ENCODE results near the gene IFNA6. TPM values are rescaled to one million over a fixed set of nuclear protein-coding genes. Genes with fewer than 3 reads are reported as not detected.
A peak's percentile ranks its signal among the peaks of the same experiment; 100 is the strongest.
"Not testable (repeated sequence)": the region's sequence is repeated elsewhere in the genome, so short reads cannot be mapped to it uniquely, and the experiment has no call there.

The IFNA6 gene
- total RNA-seq = not detected

GRCh38 chr9:21350787-21351186 lies at the start of gene IFNA6:
Gene IFNA6, minus strand, starts transcription at chr9:21350887. Its CDS starts 0 bp downstream, at chr9:21350887.
- POLR2A ChIA-PET = no interaction called here

GRCh38 chr9:21399956-21400355 lies 49.3 kb upstream of the IFNA6 start:
- CTCF ChIA-PET = no interaction called here
- Mint-ChIP-seq H3K4me1 (peaks cover 11% of the 10 kb centered on the region), H3K9me3 (no peaks in the 10 kb centered on the region), H3K27me3 (peaks cover 66% of the 10 kb centered on the region), H3K36me3 (ENCODE audit: low read depth) (no peaks in the 10 kb centered on the region), H3K4me3 (no peak overlapping the region), H3K27ac (no peak overlapping the region)
- POLR2A ChIA-PET = no interaction called here
- no peak for DNase-seq

More at GRCh38 chr9:21350787-21351186, at the start of gene IFNA6:
- no peaks in the 10 kb centered on the region for H3K4me1 Mint-ChIP-seq
- no peak within 1 kb of the TSS for H3K4me3 Mint-ChIP-seq
- CTCF ChIA-PET = no interaction called here
- H3K27me3 Mint-ChIP-seq = peaks cover 54% of the 10 kb centered on the region
- DNase-seq = no peak
- peaks cover 6% of the 10 kb centered on the region for H3K36me3 Mint-ChIP-seq (ENCODE audit: low read depth)
- H3K9me3 Mint-ChIP-seq = peaks cover 3% of the 10 kb centered on the region
- H3K27ac Mint-ChIP-seq = no peak within 1 kb of the TSS

GRCh38 chr9:21398955-21399489 lies 48.3 kb upstream of the IFNA6 start:
- CTCF ChIA-PET = interaction anchor here (1.4 to 1.7 kb wide), 2 partner anchors 72 to 74 kb away, joined by 3 to 8 read pairs; no protein-coding TSS in a partner anchor
- POLR2A ChIA-PET = no interaction called here
- no peak for DNase-seq
- Mint-ChIP-seq H3K27ac (no peak overlapping the region), H3K9me3 (no peaks in the 10 kb centered on the region), H3K4me3 (no peak overlapping the region), H3K36me3 (ENCODE audit: low read depth) (no peaks in the 10 kb centered on the region), H3K4me1 (peaks cover 11% of the 10 kb centered on the region), H3K27me3 (peaks cover 62% of the 10 kb centered on the region)

GRCh38 chr9:21395778-21396717 lies 45.4 kb upstream of the IFNA6 start:
- peaks cover 5% of the 10 kb centered on the region for H3K4me1 Mint-ChIP-seq
- no peak overlapping the region for H3K27ac Mint-ChIP-seq
- H3K36me3 Mint-ChIP-seq (ENCODE audit: low read depth) = no peaks in the 10 kb centered on the region
- no peaks in the 10 kb centered on the region for H3K9me3 Mint-ChIP-seq
- H3K4me3 Mint-ChIP-seq = peak overlapping the region; percentile 45
- ChIA-PET POLR2A (interaction anchor here (1.1 to 1.2 kb wide), 4 partner anchors 17 to 70 kb away, joined by 3 to 4 read pairs (median 4); partner anchors contain the start of gene KLHL9), CTCF (interaction anchor here (0.7 to 3.9 kb wide), 38 partner anchors 8 to 243 kb away, joined by 3 to 45 read pairs (median 4); partner anchors contain the start of gene IFNA8)
- peak; percentile 56 for DNase-seq
- H3K27me3 Mint-ChIP-seq = peaks cover 57% of the 10 kb centered on the region

- H3K27ac Mint-ChIP-seq = no peak overlapping the region
- H3K36me3 Mint-ChIP-seq (ENCODE audit: low read depth) = no peaks in the 10 kb centered on the region
- H3K27me3 Mint-ChIP-seq = peaks cover 54% of the 10 kb centered on the region
- H3K4me1 Mint-ChIP-seq = peaks cover 5% of the 10 kb centered on the region
- POLR2A ChIA-PET = no interaction called here
- H3K9me3 Mint-ChIP-seq = no peaks in the 10 kb centered on the region
- CTCF ChIA-PET = interaction anchor here (0.9 to 1.0 kb wide), 2 partner anchors 10 to 78 kb away, joined by 3 read pairs; no protein-coding TSS in a partner anchor
- DNase-seq = no peak
- H3K4me3 Mint-ChIP-seq = no peak overlapping the region
Observed at GRCh38 chr9:21392270-21392669, 41.6 kb upstream of the IFNA6 start.

- Mint-ChIP-seq H3K27me3 (peaks cover 49% of the 10 kb centered on the region), H3K4me1 (peaks cover 5% of the 10 kb centered on the region), H3K27ac (no peak within 1 kb of the TSS), H3K36me3 (ENCODE audit: low read depth) (no peaks in the 10 kb centered on the region), H3K9me3 (no peaks in the 10 kb centered on the region), H3K4me3 (no peak within 1 kb of the TSS)
- no peak for DNase-seq
- ChIA-PET POLR2A (no interaction called here), CTCF (interaction anchor here (0.9 kb wide), 1 partner anchor 11 kb away, joined by 3 read pairs; no protein-coding TSS in a partner anchor)
Observed at GRCh38 chr9:21385131-21385670, 34.5 kb upstream of the IFNA6 start, which contains the start of gene IFNA2. Gene IFNA2, minus strand, starts transcription at chr9:21385398. Its CDS starts 69 bp downstream, at chr9:21385329.

- peaks cover 7% of the 10 kb centered on the region for H3K4me1 Mint-ChIP-seq
- DNase-seq = no peak
- H3K27ac Mint-ChIP-seq = no peak overlapping the region
- POLR2A ChIA-PET = no interaction called here
- no peaks in the 10 kb centered on the region for H3K9me3 Mint-ChIP-seq
- no peak overlapping the region for H3K4me3 Mint-ChIP-seq
- H3K36me3 Mint-ChIP-seq (ENCODE audit: low read depth) = no peaks in the 10 kb centered on the region
- peaks cover 51% of the 10 kb centered on the region for H3K27me3 Mint-ChIP-seq
- CTCF ChIA-PET = no interaction called here
Observed at GRCh38 chr9:21383627-21384026, 32.9 kb upstream of the IFNA6 start.

GRCh38 chr9:21381448-21382339 lies 31.0 kb upstream of the IFNA6 start:
- Mint-ChIP-seq H3K27ac (no peak overlapping the region), H3K9me3 (no peaks in the 10 kb centered on the region), H3K36me3 (ENCODE audit: low read depth) (no peaks in the 10 kb centered on the region), H3K4me1 (peaks cover 7% of the 10 kb centered on the region), H3K4me3 (no peak overlapping the region), H3K27me3 (peaks cover 53% of the 10 kb centered on the region)
- DNase-seq = no peak
- ChIA-PET CTCF (interaction anchor here (4.7 kb wide), 1 partner anchor 14 kb away, joined by 19 read pairs; no protein-coding TSS in a partner anchor), POLR2A (interaction anchor here (1.6 kb wide), 1 partner anchor 46 kb away, joined by 4 read pairs; the partner anchor contains the start of gene KLHL9)

GRCh38 chr9:21371467-21371866 lies 20.8 kb upstream of the IFNA6 start:
- CTCF ChIA-PET; H3K4me1 Mint-ChIP-seq; H3K4me3 Mint-ChIP-seq; H3K9me3 Mint-ChIP-seq; H3K36me3 Mint-ChIP-seq (ENCODE audit: low read depth); POLR2A ChIA-PET; H3K27ac Mint-ChIP-seq; DNase-seq: not testable (repeated sequence)
- peaks cover 29% of the 10 kb centered on the region for H3K27me3 Mint-ChIP-seq

GRCh38 chr9:21367957-21368356 lies 17.3 kb upstream of the IFNA6 start, which contains the start of gene IFNA13:
Gene IFNA13, minus strand, starts transcription at chr9:21368057. Its CDS starts 47 bp downstream, at chr9:21368010.
- H3K36me3 Mint-ChIP-seq (ENCODE audit: low read depth) = no peaks in the 10 kb centered on the region
- ChIA-PET POLR2A (no interaction called here), CTCF (interaction anchor here (1.5 kb wide), 1 partner anchor 28 kb away, joined by 4 read pairs; no protein-coding TSS in a partner anchor)
- no peaks in the 10 kb centered on the region for H3K4me1 Mint-ChIP-seq
- H3K4me3 Mint-ChIP-seq = no peak within 1 kb of the TSS
- H3K9me3 Mint-ChIP-seq = no peaks in the 10 kb centered on the region
- H3K27me3 Mint-ChIP-seq = peaks cover 42% of the 10 kb centered on the region
- no peak within 1 kb of the TSS for H3K27ac Mint-ChIP-seq
- DNase-seq = no peak

- H3K4me3 Mint-ChIP-seq; H3K9me3 Mint-ChIP-seq; CTCF ChIA-PET; H3K4me1 Mint-ChIP-seq; H3K36me3 Mint-ChIP-seq (ENCODE audit: low read depth); H3K27ac Mint-ChIP-seq; POLR2A ChIA-PET; DNase-seq: not testable (repeated sequence)
- peaks cover 43% of the 10 kb centered on the region for H3K27me3 Mint-ChIP-seq
Observed at GRCh38 chr9:21367169-21367568, 16.5 kb upstream of the IFNA6 start.

GRCh38 chr9:21362287-21362686 lies 11.6 kb upstream of the IFNA6 start:
- no peak overlapping the region for H3K4me3 Mint-ChIP-seq
- no peak overlapping the region for H3K27ac Mint-ChIP-seq
- DNase-seq = no peak
- H3K4me1 Mint-ChIP-seq = peaks cover 11% of the 10 kb centered on the region
- ChIA-PET CTCF (no interaction called here), POLR2A (no interaction called here)
- H3K36me3 Mint-ChIP-seq (ENCODE audit: low read depth) = no peaks in the 10 kb centered on the region
- peaks cover 47% of the 10 kb centered on the region for H3K27me3 Mint-ChIP-seq
- H3K9me3 Mint-ChIP-seq = no peaks in the 10 kb centered on the region
